ENCODE results near the gene PIGR. TPM values are rescaled to one million over a fixed set of nuclear protein-coding genes. Genes with fewer than 3 reads are reported as not detected.

The PIGR gene
- total RNA-seq, 1 experiment from 2014 or later = not detected

DNA sequence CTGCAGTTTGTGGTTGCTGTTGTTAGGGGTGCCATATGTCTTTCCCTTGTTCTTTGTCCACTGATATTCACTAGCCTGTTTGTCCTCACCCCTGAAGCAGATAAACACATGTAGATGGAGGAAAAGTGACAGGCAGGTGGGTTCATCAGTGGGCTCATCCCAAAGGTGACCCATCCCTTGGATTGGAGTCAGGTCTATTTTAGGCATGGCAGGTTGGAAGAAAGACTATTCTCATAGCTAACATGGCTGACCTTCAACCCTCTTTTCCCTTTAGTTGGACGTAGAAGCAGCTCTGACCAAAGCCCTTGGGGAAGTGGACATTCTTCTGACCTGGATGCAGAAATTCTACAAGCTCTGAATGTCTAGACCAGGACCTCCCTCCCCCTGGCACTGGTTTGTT is 43.6 kb downstream of the PIGR start:
- Histone ChIP-seq H3K27ac (no peak overlapping the region), H3K4me1 (peaks cover 7% of the 10 kb centered on the region; the same call in 1 of the 2 replicates), H3K4me3 (no peak overlapping the region), H3K36me3 (no peaks in the 10 kb centered on the region), H3K27me3 (no peaks in the 10 kb centered on the region), H3K9me3 (replicated peaks) (no peaks in the 10 kb centered on the region)
- DNase-seq = no peak

DNA sequence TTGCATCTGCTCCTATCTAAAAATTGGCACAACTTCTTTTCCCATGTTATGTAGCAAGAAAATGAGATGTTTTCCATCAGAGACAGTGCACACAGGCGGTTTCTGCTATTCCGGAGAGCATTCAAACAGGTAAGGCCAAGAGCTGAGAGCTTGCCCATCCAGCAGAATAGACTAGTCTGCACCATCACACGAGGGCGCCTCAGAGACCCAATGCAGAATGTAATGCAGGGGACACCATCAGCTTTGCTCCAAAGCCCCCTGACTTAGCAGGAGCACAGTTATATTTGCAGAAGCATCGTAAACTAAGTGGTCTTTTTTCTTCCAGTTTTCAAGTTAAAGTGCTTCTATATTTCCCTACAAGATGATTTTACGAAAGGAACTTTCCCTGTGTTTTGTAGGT is 44.3 kb downstream of the PIGR start:
- no peak overlapping the region for H3K4me3 ChIP-seq
- H3K27me3 ChIP-seq = no peaks in the 10 kb centered on the region
- no peak overlapping the region for H3K27ac ChIP-seq
- no peak for DNase-seq
- peaks cover 7% of the 10 kb centered on the region; the same call in 1 of the 2 replicates for H3K4me1 ChIP-seq
- no peaks in the 10 kb centered on the region for H3K9me3 ChIP-seq (replicated peaks)
- no peaks in the 10 kb centered on the region for H3K36me3 ChIP-seq

DNA sequence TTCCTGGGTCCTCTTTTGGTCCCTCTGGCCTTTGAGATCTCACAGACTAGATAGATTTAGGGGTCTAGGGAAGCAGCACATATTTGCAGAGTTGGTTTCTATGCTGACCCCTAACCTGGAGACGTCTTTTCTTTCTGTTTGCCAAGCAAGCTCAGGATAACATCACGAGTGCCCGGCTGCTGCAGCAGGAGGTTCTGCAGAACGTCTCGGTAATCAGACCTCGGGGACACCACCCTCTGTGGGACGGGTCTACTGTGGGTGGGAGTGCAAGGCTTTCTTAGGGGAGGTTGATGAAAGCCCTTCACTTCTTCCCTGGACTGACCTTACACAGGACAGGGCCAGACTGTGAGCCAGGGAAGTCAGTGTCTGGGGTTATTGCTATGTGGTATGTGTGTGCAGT is 46.1 kb downstream of the PIGR start:
- H3K27ac ChIP-seq = no peak overlapping the region
- no peak for DNase-seq
- H3K9me3 ChIP-seq (replicated peaks) = no peaks in the 10 kb centered on the region
- peaks cover 11% of the 10 kb centered on the region; the same call in 1 of the 2 replicates for H3K4me1 ChIP-seq
- H3K27me3 ChIP-seq = no peaks in the 10 kb centered on the region
- H3K36me3 ChIP-seq = no peaks in the 10 kb centered on the region
- no peak overlapping the region for H3K4me3 ChIP-seq

DNA sequence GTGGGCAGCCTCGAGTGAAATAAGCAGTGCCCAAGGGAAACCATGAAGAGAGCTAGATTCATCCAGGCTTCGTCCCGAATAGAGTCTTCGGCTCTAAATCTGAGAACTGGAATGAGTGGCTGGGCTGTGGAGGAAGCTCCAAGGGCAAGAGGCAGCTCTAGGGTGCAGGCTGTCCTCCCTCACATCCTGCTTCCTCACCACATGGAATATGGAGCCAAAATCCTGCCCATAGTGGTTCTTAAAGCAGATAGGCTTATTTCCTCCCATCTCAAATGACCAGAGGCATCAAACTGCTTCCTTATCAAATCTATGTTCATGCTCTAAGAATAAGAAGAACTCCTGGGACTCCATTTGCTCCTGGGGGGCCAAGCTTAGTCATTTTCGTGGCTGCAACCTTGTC is 46.5 kb downstream of the PIGR start:
- Histone ChIP-seq H3K4me3 (no peak overlapping the region), H3K27ac (no peak overlapping the region), H3K27me3 (peaks cover 3% of the 10 kb centered on the region; the same call in 1 of the 2 replicates), H3K9me3 (replicated peaks) (no peaks in the 10 kb centered on the region), H3K4me1 (peaks cover 11% of the 10 kb centered on the region; the same call in 1 of the 2 replicates), H3K36me3 (no peaks in the 10 kb centered on the region)
- no peak for DNase-seq

DNA sequence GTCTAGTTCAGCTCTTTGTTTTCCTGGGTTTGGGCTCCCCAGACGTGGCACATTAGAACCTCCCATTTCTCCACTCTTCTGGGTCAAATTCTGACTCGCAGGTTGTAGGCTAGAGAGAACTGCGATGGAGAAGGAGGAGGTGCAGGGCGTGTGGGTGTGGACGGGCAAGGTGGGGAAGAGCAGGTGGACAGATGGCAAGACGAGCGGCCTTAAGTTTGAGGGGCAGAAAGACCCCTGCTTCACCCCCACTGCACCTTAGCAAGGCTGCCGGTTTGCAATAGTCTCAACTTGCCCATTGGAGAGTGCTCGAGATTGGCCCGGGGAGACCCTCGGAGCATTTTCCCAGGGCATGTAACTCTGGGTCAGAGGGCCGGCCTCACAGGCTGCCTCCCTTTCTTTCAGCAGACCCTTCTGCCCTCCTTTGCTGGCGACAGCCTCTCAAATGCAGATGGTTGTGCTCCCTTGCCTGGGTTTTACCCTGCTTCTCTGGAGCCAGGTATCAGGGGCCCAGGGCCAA is 47.3 kb downstream of the PIGR start:
- Histone ChIP-seq H3K4me1 (peaks cover 11% of the 10 kb centered on the region; the same call in 1 of the 2 replicates), H3K27ac (no peak overlapping the region)

DNA sequence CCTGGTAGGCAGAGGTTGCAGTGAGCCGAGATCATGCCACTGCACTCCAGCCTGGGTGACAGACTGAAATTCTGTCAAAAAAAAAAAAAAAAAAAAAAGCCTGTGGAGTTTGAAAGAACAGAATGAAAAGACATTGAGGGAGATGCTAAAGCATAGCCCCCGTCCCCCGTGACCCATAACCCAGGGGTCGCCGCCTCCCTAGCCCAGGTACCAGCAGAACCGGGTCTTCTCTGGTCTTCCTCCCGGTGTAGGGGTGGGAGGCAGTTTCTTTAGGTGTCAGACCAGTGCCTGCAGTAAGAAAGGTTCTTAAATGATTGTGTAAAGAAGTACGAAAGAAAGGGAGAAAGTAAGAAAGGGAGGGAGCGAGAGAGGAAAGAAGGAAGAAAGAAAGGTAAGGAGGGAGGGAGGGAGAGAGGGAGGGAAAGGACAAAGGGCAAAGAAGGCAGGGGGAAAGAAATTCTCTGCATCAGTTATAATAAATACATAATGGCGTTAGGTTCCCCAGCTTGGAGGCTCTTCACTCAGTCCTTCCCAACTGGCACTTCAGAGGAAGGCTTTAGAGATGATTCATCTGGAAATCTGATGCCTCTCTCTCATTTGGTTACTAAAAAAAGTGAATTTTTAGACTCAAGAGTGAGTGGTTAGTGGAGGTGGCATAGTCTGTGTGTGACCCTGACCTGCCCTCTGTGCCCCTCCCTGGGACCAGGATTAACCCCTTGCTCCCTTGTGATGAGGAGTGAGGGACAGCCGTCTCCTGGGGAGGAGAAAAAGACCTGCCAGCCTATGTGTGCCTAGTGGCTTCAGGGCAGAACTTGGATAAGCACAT is 48.0 kb downstream of the PIGR start:
- no peaks in the 10 kb centered on the region for H3K9me3 ChIP-seq (replicated peaks)
- H3K4me3 ChIP-seq = no peak overlapping the region
- H3K27ac ChIP-seq = no peak overlapping the region
- no peaks in the 10 kb centered on the region for H3K36me3 ChIP-seq
- peaks cover 6% of the 10 kb centered on the region; the same call in 1 of the 2 replicates for H3K27me3 ChIP-seq
- peaks cover 11% of the 10 kb centered on the region; the same call in 1 of the 2 replicates for H3K4me1 ChIP-seq
- peak in 1 of 2 experiments; percentile 37 for DNase-seq

More for the DNA sequence above, 47.3 kb downstream of the PIGR start:
- no peaks in the 10 kb centered on the region for H3K9me3 ChIP-seq (replicated peaks)
- H3K4me3 ChIP-seq = no peak overlapping the region
- no peak for DNase-seq
- H3K27me3 ChIP-seq = peaks cover 6% of the 10 kb centered on the region; the same call in 1 of the 2 replicates
- H3K36me3 ChIP-seq = no peaks in the 10 kb centered on the region

DNA sequence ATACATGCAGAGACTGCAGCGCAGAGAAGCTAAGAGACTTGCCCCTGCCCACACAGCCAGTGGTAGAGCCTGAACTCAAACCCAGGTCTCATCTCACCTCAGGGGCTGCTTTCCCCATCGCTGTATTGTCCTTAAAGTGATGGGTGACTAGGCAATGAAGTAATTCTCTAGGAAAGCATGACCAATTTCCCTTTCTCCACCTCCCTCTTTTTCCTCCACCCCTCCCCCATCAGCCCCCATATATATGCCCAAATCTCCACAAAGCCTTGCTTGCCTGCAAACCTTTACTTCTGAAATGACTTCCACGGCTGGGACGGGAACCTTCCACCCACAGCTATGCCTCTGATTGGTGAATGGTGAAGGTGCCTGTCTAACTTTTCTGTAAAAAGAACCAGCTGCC is 49.1 kb downstream of the PIGR start, which contains the start of gene IL24:
IL24 (plus strand) TSS at position 269 of the 400 bp plus-strand sequence. CDS start 390 bp downstream, outside the sequence.
- Histone ChIP-seq H3K9me3 (replicated peaks) (no peaks in the 10 kb centered on the region), H3K27ac (no peak within 1 kb of the TSS), H3K4me3 (no peak within 1 kb of the TSS), H3K4me1 (peaks cover 11% of the 10 kb centered on the region; the same call in 1 of the 2 replicates), H3K27me3 (peaks cover 6% of the 10 kb centered on the region; the same call in 1 of the 2 replicates), H3K36me3 (no peaks in the 10 kb centered on the region)
- no peak for DNase-seq

DNA sequence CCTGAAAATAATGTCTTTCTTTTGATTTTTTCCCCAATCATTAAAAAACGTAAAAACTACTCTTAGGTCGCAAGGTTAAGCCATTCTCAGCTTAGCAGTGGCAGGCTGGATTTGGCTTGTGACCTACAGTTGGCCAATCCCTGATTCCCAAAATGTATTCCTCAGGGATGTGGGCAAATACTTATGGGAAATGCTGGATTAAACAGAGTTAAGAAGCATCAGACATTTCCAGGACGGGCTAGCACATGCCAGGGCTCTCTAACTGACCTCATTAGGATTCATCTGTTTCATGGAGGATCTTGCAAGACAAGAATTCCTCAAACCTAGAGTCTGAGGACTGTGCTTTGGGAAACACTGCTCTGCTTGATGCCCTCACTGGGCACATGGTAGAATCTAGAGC is 50.0 kb downstream of the PIGR start:
- H3K36me3 ChIP-seq = no peaks in the 10 kb centered on the region
- H3K4me1 ChIP-seq = peaks cover 11% of the 10 kb centered on the region; the same call in 1 of the 2 replicates
- peaks cover 6% of the 10 kb centered on the region; the same call in 1 of the 2 replicates for H3K27me3 ChIP-seq
- no peak overlapping the region for H3K4me3 ChIP-seq
- no peaks in the 10 kb centered on the region for H3K9me3 ChIP-seq (replicated peaks)
- DNase-seq = no peak
- no peak overlapping the region for H3K27ac ChIP-seq

DNA sequence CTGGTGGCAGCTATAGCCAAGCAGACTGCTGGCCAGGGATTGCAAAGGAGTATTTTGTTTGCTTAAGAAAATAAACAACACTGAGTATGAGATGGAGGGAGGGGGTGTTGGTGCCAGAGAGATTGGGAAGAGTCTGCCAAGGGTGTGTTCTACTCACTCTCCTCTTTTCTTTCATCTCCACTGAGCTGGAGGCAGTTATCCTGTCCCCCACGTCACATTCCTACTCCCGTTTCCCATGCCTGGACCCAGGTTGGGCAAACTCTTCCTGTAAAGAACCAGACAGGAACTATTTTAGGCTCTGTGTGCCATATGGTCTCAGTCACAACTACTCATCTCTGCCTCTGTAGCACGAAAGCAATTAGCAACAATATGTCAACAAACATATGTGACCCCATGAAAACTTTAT is 50.4 kb downstream of the PIGR start:
- Histone ChIP-seq H3K9me3 (replicated peaks) (no peaks in the 10 kb centered on the region), H3K4me1 (peaks cover 11% of the 10 kb centered on the region; the same call in 1 of the 2 replicates), H3K36me3 (no peaks in the 10 kb centered on the region), H3K27me3 (peaks cover 6% of the 10 kb centered on the region; the same call in 1 of the 2 replicates), H3K4me3 (no peak overlapping the region), H3K27ac (no peak overlapping the region)
- no peak for DNase-seq

DNA sequence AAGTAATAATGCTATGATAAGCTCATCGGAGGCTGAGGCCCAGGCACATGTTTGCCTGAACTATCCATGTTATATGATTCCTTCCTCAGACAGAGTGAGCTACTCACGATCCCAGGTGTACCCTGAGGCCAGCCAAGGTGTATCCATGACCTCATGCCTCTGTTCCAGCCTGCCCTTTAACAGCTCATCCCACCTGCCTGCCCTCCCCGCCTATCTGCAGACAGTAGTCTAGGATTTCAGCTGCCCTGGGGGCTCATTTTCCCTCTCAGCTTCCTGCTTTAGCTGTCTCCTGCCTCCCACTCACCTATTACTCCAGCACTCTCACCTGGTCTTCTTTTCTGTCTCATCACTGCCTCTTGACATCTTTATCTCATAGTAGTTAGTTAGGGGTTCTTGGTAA is 50.9 kb downstream of the PIGR start:
- H3K4me3 ChIP-seq = no peak overlapping the region
- no peak for DNase-seq
- H3K27me3 ChIP-seq = peaks cover 6% of the 10 kb centered on the region; the same call in 1 of the 2 replicates
- H3K36me3 ChIP-seq = no peaks in the 10 kb centered on the region
- no peaks in the 10 kb centered on the region for H3K9me3 ChIP-seq (replicated peaks)
- H3K4me1 ChIP-seq = peaks cover 11% of the 10 kb centered on the region; the same call in 1 of the 2 replicates
- H3K27ac ChIP-seq = no peak overlapping the region

DNA sequence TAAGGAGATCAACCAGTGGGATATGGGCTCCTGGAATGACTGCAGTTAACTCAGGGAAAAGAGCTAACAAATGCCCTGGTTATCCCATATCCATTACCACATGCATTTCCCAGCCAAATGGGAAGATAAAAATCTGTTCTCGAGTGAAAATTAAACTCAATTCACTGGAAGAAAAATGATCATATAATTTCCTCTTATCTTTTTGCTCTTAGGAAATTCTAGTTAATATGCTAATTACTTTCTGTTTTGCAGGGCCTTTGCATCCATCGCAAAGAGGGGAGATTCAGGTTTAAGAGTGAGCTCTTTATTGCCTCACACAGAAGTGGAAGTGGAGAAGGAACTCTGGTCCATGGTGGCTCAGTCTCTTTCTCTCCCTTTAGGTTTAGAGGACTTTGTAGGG is 52.9 kb downstream of the PIGR start:
- Histone ChIP-seq H3K4me1 (peaks cover 7% of the 10 kb centered on the region; the same call in 1 of the 2 replicates), H3K27me3 (peaks cover 6% of the 10 kb centered on the region; the same call in 1 of the 2 replicates), H3K4me3 (no peak overlapping the region), H3K27ac (no peak overlapping the region), H3K36me3 (no peaks in the 10 kb centered on the region), H3K9me3 (replicated peaks) (no peaks in the 10 kb centered on the region)
- DNase-seq = no peak

DNA sequence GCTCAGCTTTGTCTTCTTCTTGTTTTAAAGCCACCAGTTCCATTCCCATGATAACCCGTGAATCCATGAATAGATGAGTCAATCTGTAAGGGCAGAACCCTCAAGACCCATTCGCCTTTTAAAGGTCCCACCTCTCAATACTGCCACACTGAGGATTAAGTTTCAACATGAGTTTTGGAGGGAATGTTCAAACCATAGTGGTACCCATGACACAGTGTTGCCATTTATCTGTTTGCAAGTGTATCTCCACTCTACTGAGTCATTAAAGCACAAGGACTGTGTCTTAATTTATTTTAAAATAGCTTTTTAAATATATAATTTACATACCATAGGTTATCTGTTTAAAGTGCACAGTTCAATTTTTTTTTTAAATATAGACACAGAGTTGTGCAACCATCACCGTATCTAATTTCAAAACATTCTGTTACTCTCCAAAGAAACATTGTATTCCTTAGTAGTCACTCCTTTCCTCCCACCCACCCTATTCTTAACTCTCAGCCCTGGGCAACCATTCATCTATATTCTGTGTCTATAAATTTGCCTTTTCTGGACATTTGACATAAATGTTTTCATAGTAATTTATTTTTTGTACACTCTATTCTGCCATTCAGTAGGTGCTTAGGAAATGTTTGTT is 53.8 kb downstream of the PIGR start:
- H3K27ac ChIP-seq = no peak overlapping the region
- no peaks in the 10 kb centered on the region for H3K9me3 ChIP-seq (replicated peaks)
- H3K4me1 ChIP-seq = peaks cover 5% of the 10 kb centered on the region; the same call in 1 of the 2 replicates
- H3K27me3 ChIP-seq = peaks cover 6% of the 10 kb centered on the region; the same call in 1 of the 2 replicates
- no peak overlapping the region for H3K4me3 ChIP-seq
- H3K36me3 ChIP-seq = no peaks in the 10 kb centered on the region
- DNase-seq = no peak

DNA sequence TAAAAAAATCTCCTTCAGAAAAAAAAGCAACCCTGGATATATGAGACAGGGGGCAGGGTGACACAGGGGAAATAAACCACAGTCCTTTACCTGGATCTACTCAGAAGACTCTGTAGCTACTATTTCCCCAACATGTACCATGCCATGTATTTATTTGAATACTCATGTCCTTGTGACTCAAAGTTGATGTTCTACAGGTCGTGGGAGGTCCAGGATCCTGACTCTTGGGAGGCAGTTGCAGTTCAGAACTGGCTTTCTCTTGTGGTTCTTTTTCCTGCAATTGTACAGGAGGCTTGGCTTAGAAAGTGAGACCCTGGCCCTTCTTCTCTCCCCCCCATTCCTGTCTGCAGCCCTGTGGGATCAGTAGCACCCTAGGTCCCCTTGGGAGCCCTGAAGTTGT is 54.9 kb downstream of the PIGR start:
- Histone ChIP-seq H3K4me1 (peaks cover 5% of the 10 kb centered on the region; the same call in 1 of the 2 replicates), H3K4me3 (no peak overlapping the region), H3K9me3 (replicated peaks) (no peaks in the 10 kb centered on the region), H3K27ac (no peak overlapping the region), H3K27me3 (peaks cover 6% of the 10 kb centered on the region; the same call in 1 of the 2 replicates), H3K36me3 (no peaks in the 10 kb centered on the region)
- no peak for DNase-seq

DNA sequence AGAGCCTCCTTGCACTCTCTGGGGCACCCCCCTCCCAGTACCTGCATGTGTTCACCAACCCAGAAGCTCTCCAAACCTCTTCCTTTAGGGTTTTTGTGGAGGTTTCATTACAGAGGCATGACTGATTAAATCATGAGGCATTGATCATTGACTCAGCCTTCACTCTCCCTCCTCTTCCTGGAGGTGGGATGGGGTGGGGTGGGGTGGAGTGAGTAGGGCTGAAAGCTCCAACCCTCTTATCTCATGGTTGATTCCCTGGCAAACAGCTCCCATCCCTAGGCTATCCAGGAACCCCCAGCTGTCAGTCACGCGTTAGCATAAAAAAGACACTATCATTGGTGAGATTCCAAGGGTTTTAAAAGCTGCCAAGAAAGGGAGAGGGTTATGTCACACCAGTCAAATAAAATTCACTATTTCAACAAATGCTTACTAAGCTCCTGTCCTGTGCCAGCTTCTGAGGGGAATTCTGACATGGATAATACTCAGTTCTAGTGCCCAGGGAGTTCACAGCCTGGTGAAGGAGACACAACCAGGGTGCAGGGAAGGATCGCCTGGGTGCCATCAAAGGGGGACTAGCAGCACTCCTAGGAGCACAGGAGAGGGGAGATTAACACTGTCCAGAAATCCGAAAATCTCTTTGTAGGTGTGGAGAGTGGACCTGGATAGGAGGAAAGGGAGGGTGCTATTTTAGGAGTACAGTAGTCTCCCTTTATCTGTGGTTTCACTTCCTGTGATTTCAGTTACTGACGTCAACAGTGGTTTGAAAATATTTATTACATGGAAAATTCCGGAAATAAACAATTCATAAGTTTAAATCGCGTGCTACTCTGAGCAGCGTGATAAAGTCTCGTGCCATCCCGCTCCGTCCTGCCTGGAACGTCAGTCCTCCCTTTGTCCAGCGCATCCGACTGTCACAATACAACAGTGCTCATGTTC is 55.9 kb downstream of the PIGR start:
- Histone ChIP-seq H3K36me3 (no peaks in the 10 kb centered on the region), H3K27ac (no peak overlapping the region), H3K9me3 (replicated peaks) (no peaks in the 10 kb centered on the region), H3K4me1 (no peaks in the 10 kb centered on the region), H3K27me3 (peaks cover 6% of the 10 kb centered on the region; the same call in 1 of the 2 replicates), H3K4me3 (no peak overlapping the region)
- no peak for DNase-seq

Measured in SJCRH30 (cell line).